HFFc6 (cell line): ENCODE results near the gene CD86. TPM values are rescaled to one million over a fixed set of nuclear protein-coding genes. Genes with fewer than 3 reads are reported as not detected.

Experiments
- DNase-seq: peaks from one replicate; pipeline ENCODE4 v3.0.0-alpha.2; 2018
- H3K27ac Mint-ChIP-seq: 2 replicates; pipeline ENCODE4 v1.8.0; 2020; ENCODE audit warnings: mild to moderate bottlenecking, mixed read lengths
- H3K27me3 Mint-ChIP-seq: 2 replicates; pipeline ENCODE4 v1.8.0; 2021; ENCODE audit warnings: mild to moderate bottlenecking, moderate library complexity, mixed read lengths; ENCODE audit not compliant: insufficient read depth
- H3K36me3 Mint-ChIP-seq: 2 replicates; pipeline ENCODE4 v1.8.0; 2021; ENCODE audit warnings: low read depth, mixed read lengths
- H3K4me1 Mint-ChIP-seq: 2 replicates; pipeline ENCODE4 v1.8.0; 2020; ENCODE audit warnings: low read depth, mixed read lengths
- H3K4me3 Mint-ChIP-seq: 2 replicates; pipeline ENCODE4 v1.8.0; 2020; ENCODE audit warnings: mild to moderate bottlenecking, moderate library complexity, mixed read lengths
- H3K9me3 Mint-ChIP-seq: 2 replicates; pipeline ENCODE4 v1.8.0; 2020; ENCODE audit warnings: mild to moderate bottlenecking, mixed read lengths
- total RNA-seq, 6 experiments: library from RNA; stranded (reverse); fragmentation: NEBNext Ultra II Directional; extraction: Animal tissue kit (Norgen Biotek cat#: 25700); gene quantifications; 2 replicates in 1 of 6; 3 replicates in 5 of 6; pipeline ENCODE4 v1.2.3, GENCODE V29; 2021
- TF ChIP-seq, protein P1 (sequence below): fragments of 200-600 bp; sonication (generic); IDR thresholded peaks from 2 replicates; pipeline ENCODE4 v1.5.0; 2021; ENCODE audit warnings: antibody characterized with exemption, mild to moderate bottlenecking

CD86 gene
- total RNA-seq, 6 experiments from 2014 or later, result not detected

DNA sequence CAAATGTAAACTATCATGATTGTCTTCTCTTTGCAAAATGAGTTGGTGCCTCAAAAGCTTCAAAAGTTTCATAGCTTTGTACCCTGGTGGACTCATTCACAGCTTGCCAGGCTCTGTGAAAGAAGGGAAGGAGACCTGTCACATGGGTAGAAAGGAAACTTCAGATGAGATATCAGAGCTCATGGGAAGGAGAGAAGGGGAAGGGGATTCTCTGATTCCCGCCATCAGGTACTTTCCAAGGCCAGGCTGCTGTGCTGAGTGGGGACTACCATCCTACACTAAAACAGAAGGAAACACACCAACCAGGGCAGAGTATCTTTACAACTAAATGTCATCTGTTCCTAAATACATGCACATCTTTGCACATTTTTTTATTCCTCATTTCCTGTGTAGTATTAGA lies 42.3 kb upstream of the CD86 start:
- Mint-ChIP-seq H3K9me3 (no peaks in the 10 kb centered on the region), H3K27ac (no peak overlapping the region), H3K27me3 (peaks cover 22% of the 10 kb centered on the region), H3K4me3 (no peak overlapping the region), H3K4me1 (no peaks in the 10 kb centered on the region), H3K36me3 (no peaks in the 10 kb centered on the region)
- DNase-seq, result no peak
- TF ChIP-seq, protein P1, sequence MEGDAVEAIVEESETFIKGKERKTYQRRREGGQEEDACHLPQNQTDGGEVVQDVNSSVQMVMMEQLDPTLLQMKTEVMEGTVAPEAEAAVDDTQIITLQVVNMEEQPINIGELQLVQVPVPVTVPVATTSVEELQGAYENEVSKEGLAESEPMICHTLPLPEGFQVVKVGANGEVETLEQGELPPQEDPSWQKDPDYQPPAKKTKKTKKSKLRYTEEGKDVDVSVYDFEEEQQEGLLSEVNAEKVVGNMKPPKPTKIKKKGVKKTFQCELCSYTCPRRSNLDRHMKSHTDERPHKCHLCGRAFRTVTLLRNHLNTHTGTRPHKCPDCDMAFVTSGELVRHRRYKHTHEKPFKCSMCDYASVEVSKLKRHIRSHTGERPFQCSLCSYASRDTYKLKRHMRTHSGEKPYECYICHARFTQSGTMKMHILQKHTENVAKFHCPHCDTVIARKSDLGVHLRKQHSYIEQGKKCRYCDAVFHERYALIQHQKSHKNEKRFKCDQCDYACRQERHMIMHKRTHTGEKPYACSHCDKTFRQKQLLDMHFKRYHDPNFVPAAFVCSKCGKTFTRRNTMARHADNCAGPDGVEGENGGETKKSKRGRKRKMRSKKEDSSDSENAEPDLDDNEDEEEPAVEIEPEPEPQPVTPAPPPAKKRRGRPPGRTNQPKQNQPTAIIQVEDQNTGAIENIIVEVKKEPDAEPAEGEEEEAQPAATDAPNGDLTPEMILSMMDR, result no peak

DNA sequence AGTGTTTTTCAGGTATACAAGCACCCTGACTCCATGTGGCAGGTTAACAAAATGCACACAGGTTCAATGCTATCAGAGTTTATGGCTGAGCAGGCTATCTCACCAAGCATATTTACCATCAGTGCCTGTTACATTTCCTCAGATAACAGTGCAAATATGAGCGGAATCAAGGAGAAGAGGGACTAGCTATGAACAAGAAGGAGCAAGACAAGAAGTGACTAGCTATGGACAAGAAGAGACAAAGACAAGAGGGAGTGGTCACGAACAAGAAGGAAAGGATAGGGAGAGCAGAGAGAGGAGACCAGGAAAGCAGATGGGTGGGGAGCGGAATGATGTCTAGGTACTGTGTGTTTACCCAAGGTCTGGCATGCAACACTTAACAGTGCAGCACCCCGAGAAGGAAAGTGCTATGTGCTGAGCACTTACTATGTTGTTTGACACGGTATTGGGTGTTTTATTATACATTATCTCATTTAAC lies 41.7 kb upstream of the CD86 start:
- Mint-ChIP-seq H3K4me3 (no peak overlapping the region), H3K9me3 (no peaks in the 10 kb centered on the region), H3K27ac (no peak overlapping the region), H3K4me1 (no peaks in the 10 kb centered on the region), H3K36me3 (no peaks in the 10 kb centered on the region), H3K27me3 (peaks cover 22% of the 10 kb centered on the region)
- TF ChIP-seq, protein P1, result no peak
- no peak for DNase-seq

DNA sequence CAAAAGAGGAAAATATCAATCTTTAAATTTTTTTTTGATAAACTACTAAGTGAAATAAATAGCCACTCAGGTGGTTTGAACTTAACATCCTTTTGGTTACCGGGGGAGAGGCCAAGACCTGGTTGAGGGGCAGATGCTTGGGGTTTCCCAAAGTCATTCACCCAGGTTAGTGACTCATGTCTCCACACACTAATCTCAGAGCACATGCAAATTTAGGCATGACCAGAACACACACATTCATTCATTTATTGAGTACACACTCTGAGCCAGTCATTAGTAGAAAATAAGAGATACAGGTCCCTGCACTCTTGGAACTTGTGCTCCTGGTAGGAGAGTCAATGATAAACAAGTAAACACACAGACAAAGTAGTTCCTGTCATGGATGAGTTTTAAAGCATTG lies 40.4 kb upstream of the CD86 start:
- Mint-ChIP-seq H3K27me3 (peaks cover 22% of the 10 kb centered on the region), H3K36me3 (no peaks in the 10 kb centered on the region), H3K27ac (no peak overlapping the region), H3K9me3 (no peaks in the 10 kb centered on the region), H3K4me3 (no peak overlapping the region), H3K4me1 (no peaks in the 10 kb centered on the region)
- DNase-seq, result no peak
- TF ChIP-seq, protein P1, result no peak

DNA sequence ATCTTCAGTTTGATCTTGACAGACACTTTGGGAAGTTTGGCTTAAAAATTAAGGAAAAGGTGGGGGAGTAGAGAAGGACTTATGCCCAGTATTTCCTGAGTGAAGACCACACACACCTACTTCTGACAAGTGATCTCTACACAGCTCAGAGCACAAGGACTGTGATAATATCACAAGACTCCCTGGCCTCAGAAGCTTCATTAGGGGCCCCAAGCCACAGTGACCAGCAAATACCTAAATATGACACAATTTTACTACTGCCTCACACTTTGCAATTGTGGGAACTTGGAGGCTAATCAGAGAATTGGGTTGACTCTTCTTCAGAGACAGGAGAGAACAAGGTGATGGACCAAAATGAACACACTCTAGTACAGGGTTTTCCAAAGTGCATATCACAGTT lies 35.7 kb upstream of the CD86 start:
- Mint-ChIP-seq H3K27me3 (peaks cover 10% of the 10 kb centered on the region), H3K4me1 (no peaks in the 10 kb centered on the region), H3K36me3 (no peaks in the 10 kb centered on the region), H3K9me3 (no peaks in the 10 kb centered on the region), H3K4me3 (no peak overlapping the region), H3K27ac (no peak overlapping the region)
- TF ChIP-seq, protein P1, result no peak
- no peak for DNase-seq

DNA sequence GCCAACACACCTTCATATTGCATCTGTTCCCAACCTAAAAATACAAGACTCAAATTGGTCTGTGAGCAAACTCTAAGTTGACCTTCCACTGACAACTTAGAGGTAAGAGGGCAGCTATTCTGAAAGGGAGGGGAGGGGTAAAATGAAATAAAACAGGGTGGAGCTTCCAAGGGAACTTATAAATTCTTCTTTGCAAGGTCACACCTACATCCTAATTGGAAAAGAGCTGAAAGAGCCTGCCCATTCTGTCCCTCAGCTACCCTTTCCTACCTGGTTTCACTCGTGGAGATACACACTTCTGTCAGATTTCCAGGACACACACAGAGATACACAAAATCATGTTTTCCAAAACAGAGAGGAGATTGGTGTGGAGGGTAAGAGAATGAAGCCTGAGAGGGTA lies 34.1 kb upstream of the CD86 start:
- Mint-ChIP-seq H3K9me3 (no peaks in the 10 kb centered on the region), H3K27me3 (peaks cover 8% of the 10 kb centered on the region), H3K27ac (no peak overlapping the region), H3K36me3 (no peaks in the 10 kb centered on the region), H3K4me3 (no peak overlapping the region), H3K4me1 (no peaks in the 10 kb centered on the region)
- TF ChIP-seq, protein P1, result no peak
- no peak for DNase-seq
